IMR-90 (cell line): Measurements from ENCODE around the gene ADAMTS17. TPM values are rescaled to one million over a fixed set of nuclear protein-coding genes. Genes with fewer than 3 reads are reported as not detected.

ENCODE experiments used
- ATAC-seq: fragments of 200-7000 bp; cut with Tn5 transposase; 2 replicates; pipeline ENCODE4 v1.9.1; 2020; ENCODE audit warnings: low read depth, mild to moderate bottlenecking, moderate library complexity
- BruUV-seq: library from RNA; stranded (reverse); fragments of 400-500 nt; replicated peaks from 2 replicates; lab custom pipeline; 2021; lab: Mats Ljungman, UMichigan
- CTCF ChIA-PET: fragments of 300-600 bp; formaldehyde crosslinking; extraction: SDS; loops from one replicate; lab custom pipeline; 2021; ENCODE audit warnings: antibody characterized with exemption; lab: Yijun Ruan, JAX
- POLR2A ChIA-PET: fragments of 300-600 bp; sonication (Branson Sonifier 250); formaldehyde crosslinking; loops from one replicate; lab custom pipeline; 2022; ENCODE audit warnings: antibody characterized with exemption; ENCODE audit not compliant: unreplicated experiment; lab: Charles Lee
- DNase-seq: peaks from one replicate; pipeline ENCODE4 v3.0.0; 2013
- H2AFZ ChIP-seq: replicated peaks from 2 replicates; pipeline ENCODE3; 2013; ENCODE audit warnings: low read length, mild to moderate bottlenecking; ENCODE audit not compliant: poor library complexity
- H2AK5ac ChIP-seq: 2 replicates; pipeline ENCODE4 v1.6.1; 2013; ENCODE audit warnings: low read depth, low read length, inconsistent platforms
- H2AK9ac ChIP-seq: replicated peaks from 2 replicates; pipeline ENCODE3; 2013; ENCODE audit warnings: mild to moderate bottlenecking, low read depth, low read length, moderate library complexity; ENCODE audit not compliant: poor library complexity
- H2BK120ac ChIP-seq: 2 replicates; pipeline ENCODE4 v1.6.1; 2013; ENCODE audit warnings: low read depth, low read length, inconsistent platforms
- H2BK15ac ChIP-seq: 3 replicates; pipeline ENCODE4 v1.6.1; 2013; ENCODE audit warnings: low read depth, low read length, inconsistent platforms
- H2BK20ac ChIP-seq: 2 replicates; pipeline ENCODE4 v1.6.1; 2013; ENCODE audit warnings: low read depth, mild to moderate bottlenecking, inconsistent platforms, low read length, moderate library complexity
- H2BK5ac ChIP-seq: 2 replicates; pipeline ENCODE4 v1.6.1; 2013; ENCODE audit warnings: mild to moderate bottlenecking, low read depth, low read length, inconsistent platforms; ENCODE audit not compliant: poor library complexity, severe bottlenecking
- H3K14ac ChIP-seq: replicated peaks from 2 replicates; pipeline ENCODE4 v1.6.1; 2013; ENCODE audit warnings: low read depth, low read length, inconsistent platforms
- H3K18ac ChIP-seq: 2 replicates; pipeline ENCODE4 v1.6.1; 2013; ENCODE audit warnings: low read depth, low read length, control low read depth
- H3K23ac ChIP-seq: 2 replicates; pipeline ENCODE4 v1.6.1; 2013; ENCODE audit warnings: low read depth, low read length, inconsistent platforms
- H3K27ac ChIP-seq: 2 replicates; pipeline ENCODE4 v1.5.1; 2013; ENCODE audit warnings: mild to moderate bottlenecking, control low read depth, low read length; ENCODE audit not compliant: insufficient read depth
- H3K27me3 ChIP-seq: 2 replicates; pipeline ENCODE4 v1.6.1; 2013; ENCODE audit warnings: low read length; ENCODE audit not compliant: control insufficient read depth, insufficient read depth
- H3K36me3 ChIP-seq: 2 replicates; pipeline ENCODE4 v1.6.1; 2013; ENCODE audit warnings: low read length, mixed read lengths; ENCODE audit not compliant: control insufficient read depth, insufficient read depth
- H3K4ac ChIP-seq: 2 replicates; pipeline ENCODE4 v1.6.1; 2013; ENCODE audit warnings: low read depth, low read length, inconsistent platforms
- H3K4me1 ChIP-seq: 2 replicates; pipeline ENCODE4 v1.6.1; 2013; ENCODE audit warnings: low read length, mixed read lengths; ENCODE audit not compliant: control insufficient read depth, insufficient read depth
- H3K4me2 ChIP-seq: 2 replicates; pipeline ENCODE4 v1.6.1; 2013; ENCODE audit warnings: low read depth, mild to moderate bottlenecking, control low read depth, low read length, moderate library complexity
- H3K4me3 ChIP-seq: 2 replicates; pipeline ENCODE4 v1.5.1; 2013; ENCODE audit warnings: low read depth, mild to moderate bottlenecking, control low read depth, low read length, moderate library complexity; ENCODE audit not compliant: insufficient read depth
- H3K56ac ChIP-seq: 2 replicates; pipeline ENCODE4 v1.6.1; 2013; ENCODE audit warnings: low read length, inconsistent platforms; ENCODE audit not compliant: insufficient read depth; ENCODE audit errors: extremely low read depth
- H3K79me1 ChIP-seq, 2 experiments: 2 replicates each; pipeline ENCODE4 v1.6.1; 2013; ENCODE audit warnings: low read length in 2 of 2, inconsistent platforms in 1 of 2, low read depth in 1 of 2
- H3K9ac ChIP-seq: 2 replicates; pipeline ENCODE4 v1.6.1; 2013; ENCODE audit warnings: low read depth, low read length, control low read depth
- H3K9me1 ChIP-seq: 2 replicates; pipeline ENCODE4 v1.6.1; 2013; ENCODE audit warnings: low read length, inconsistent platforms; ENCODE audit not compliant: insufficient read depth
- H3K9me3 ChIP-seq: 2 replicates; pipeline ENCODE4 v1.6.1; 2013; ENCODE audit warnings: low read length; ENCODE audit not compliant: control insufficient read depth, insufficient read depth
- H4K20me1 ChIP-seq: 2 replicates; pipeline ENCODE4 v1.6.1; 2013; ENCODE audit warnings: low read length, inconsistent platforms; ENCODE audit not compliant: insufficient read depth
- H4K5ac ChIP-seq: 2 replicates; pipeline ENCODE4 v1.6.1; 2013; ENCODE audit warnings: mild to moderate bottlenecking, low read depth, low read length, control low read depth
- H4K8ac ChIP-seq, 2 experiments: 2 replicates each; pipeline ENCODE4 v1.6.1; 2013; ENCODE audit warnings: low read depth in 2 of 2, low read length in 2 of 2, control low read depth in 1 of 2, inconsistent platforms in 1 of 2
- H4K91ac ChIP-seq: 2 replicates; pipeline ENCODE4 v1.6.1; 2013; ENCODE audit warnings: low read depth, low read length, inconsistent platforms; ENCODE audit not compliant: insufficient read depth
- BHLHE40 ChIP-seq: fragments of 150-350 bp; IDR thresholded peaks from 2 replicates; pipeline ENCODE4 v1.6.1; 2016; ENCODE audit warnings: mild to moderate bottlenecking, low read depth, low read length
- CEBPB ChIP-seq: IDR thresholded peaks from 2 replicates; pipeline ENCODE4 v1.6.1; 2012; ENCODE audit warnings: low read depth, low read length, improper control_type of control experiment
- CHD1 ChIP-seq: IDR thresholded peaks from 2 replicates; pipeline ENCODE4 v1.6.1; 2012; ENCODE audit warnings: low read depth, low read length, improper control_type of control experiment
- CTCF ChIP-seq: conservative IDR thresholded peaks from 2 replicates; pipeline ENCODE4 v1.5.1; 2012; ENCODE audit warnings: mild to moderate bottlenecking, low read depth, low read length, improper control_type of control experiment
- FOS ChIP-seq: fragments of 150-350 bp; IDR thresholded peaks from 2 replicates; pipeline ENCODE4 v1.6.1; 2016; ENCODE audit warnings: low read depth, low read length
- MAFK ChIP-seq: IDR thresholded peaks from 2 replicates; pipeline ENCODE4 v1.6.1; 2012; ENCODE audit warnings: low read depth, low read length, improper control_type of control experiment
- MXI1 ChIP-seq: IDR thresholded peaks from 2 replicates; pipeline ENCODE4 v1.6.1; 2012; ENCODE audit warnings: low read depth, mild to moderate bottlenecking, low read length, moderate library complexity, borderline replicate concordance
- NFE2L2 ChIP-seq: fragments of 150-350 bp; IDR thresholded peaks from 2 replicates; pipeline ENCODE4 v1.6.1; 2016; ENCODE audit warnings: low read depth, mild to moderate bottlenecking, low read length
- POLR2A ChIP-seq: IDR thresholded peaks from 2 replicates; pipeline ENCODE4 v1.6.1; 2012; ENCODE audit warnings: mild to moderate bottlenecking, low read depth, low read length
- RAD21 ChIP-seq: IDR thresholded peaks from 2 replicates; pipeline ENCODE4 v1.6.1; 2012; ENCODE audit warnings: low read length, improper control_type of control experiment
- RCOR1 ChIP-seq: IDR thresholded peaks from 2 replicates; pipeline ENCODE4 v1.6.1; 2012; ENCODE audit warnings: mild to moderate bottlenecking, low read length, improper control_type of control experiment; ENCODE audit not compliant: insufficient replicate concordance
- RFX5 ChIP-seq: IDR thresholded peaks from 2 replicates; pipeline ENCODE4 v1.8.0; 2012; ENCODE audit warnings: low read depth, mild to moderate bottlenecking, low read length, moderate library complexity
- USF2 ChIP-seq: fragments of 150-350 bp; IDR thresholded peaks from 2 replicates; pipeline ENCODE4 v1.6.1; 2017; ENCODE audit warnings: mild to moderate bottlenecking, antibody characterized with exemption, low read length, low read depth
- WGBS, 2 experiments: methylation state at CpG; one replicate each; pipeline versions ENCODE4 v1.1.5 to v1.1.7; 2013; ENCODE audit warnings: missing lambda C conversion rate in 2 of 2; ENCODE audit not compliant: insufficient read length in 1 of 2; ENCODE audit errors: extremely low coverage in 2 of 2; 5-methylcytosine and 5-hydroxymethylcytosine counted together
- dilution Hi-C: fragments of 300-500 bp; cut with HindIII; formaldehyde crosslinking; loops from one replicate; pipeline ENCODE4 v1.14.3; 2018; ENCODE audit warnings: low sequenced_read_pairs; ENCODE audit not compliant: unreplicated experiment
- in situ Hi-C: fragments of 300-500 bp; cut with MboI; formaldehyde crosslinking; loops from 3 replicates; pipeline ENCODE4 v1.14.3; 2019; ENCODE audit warnings: low sequenced_read_pairs, inconsistent platforms, mixed read lengths
- intact Hi-C: fragments of 100-400 bp; cut with micrococcal nuclease; formaldehyde crosslinking; loops from 2 replicates; pipeline ENCODE4 v1.10.0; 2022
- polyA plus RNA-seq, 3 experiments: library from polyadenylated mRNA; depleted of rRNA; stranded (reverse); fragments of >200 nt; gene quantifications; 2 replicates each; pipeline ENCODE4 v1.2.3, GENCODE V29; 2012; ENCODE audit warnings: low replicate concordance in 1 of 3
- total RNA-seq: library from RNA; depleted of rRNA; stranded (reverse); fragments of >200 nt; gene quantifications from 2 replicates; pipeline ENCODE4 v1.2.3, GENCODE V29; 2012
- TF ChIP-seq, protein P1 (sequence below): fragments of 150-350 bp; IDR thresholded peaks from 2 replicates; pipeline ENCODE4 v1.6.1; 2016; ENCODE audit warnings: low read depth, mild to moderate bottlenecking, low read length, moderate library complexity, borderline replicate concordance

The ADAMTS17 gene
- total and polyA plus RNA-seq, 2 of the 4 experiments (the other 2 are of a cell fraction): 0.03 TPM; not detected in 1

DNA sequence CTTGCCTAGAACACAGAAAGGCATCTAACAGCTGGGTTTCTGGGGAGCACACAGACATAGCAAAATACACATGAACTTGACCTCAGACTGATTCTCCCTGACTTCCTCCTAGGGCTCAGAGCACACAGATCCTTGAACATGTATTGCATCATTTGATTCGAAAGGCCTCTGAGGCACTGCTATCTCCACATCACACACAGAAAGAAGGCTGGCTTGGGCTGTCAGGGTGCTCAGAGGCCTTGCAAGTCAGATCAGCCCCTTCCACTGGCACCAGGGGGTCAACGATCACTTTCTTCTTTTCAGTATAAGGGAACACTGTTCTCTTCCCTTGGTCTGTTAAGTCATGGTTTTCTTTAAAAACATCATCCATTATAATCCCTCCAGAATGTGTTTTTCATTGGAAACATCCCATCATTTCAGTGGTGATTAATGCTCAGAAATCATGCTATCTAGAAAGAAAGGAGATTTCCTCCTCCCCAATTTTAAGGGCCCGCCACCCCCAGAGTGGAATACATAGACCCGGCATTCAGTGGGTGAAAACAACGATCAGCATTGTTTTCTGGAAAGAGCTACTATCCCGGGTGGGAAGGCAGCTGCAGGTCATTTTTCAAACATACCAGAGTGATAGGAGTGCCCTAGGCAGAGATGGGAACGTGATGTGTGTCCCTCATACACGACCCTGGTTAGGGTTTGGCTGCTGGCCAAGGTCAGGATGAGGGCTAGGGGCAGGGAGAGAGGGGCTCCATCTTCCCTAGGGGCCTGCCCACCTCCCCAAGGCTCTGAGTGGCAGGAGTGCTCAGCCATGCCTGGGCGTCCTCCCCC, 355.3 kb downstream of the ADAMTS17 start:
- DNase-seq (no peak), ATAC-seq (no peak)
- no peak overlapping the region for H4K8ac ChIP-seq
- dilution Hi-C loops (no loop called here), intact Hi-C loops (no loop called here), in situ Hi-C loops (no loop called here)
- H2BK15ac ChIP-seq: no peak overlapping the region
- H3K4me3 ChIP-seq: no peak overlapping the region
- no peak overlapping the region for H3K27ac ChIP-seq
- H2AK5ac ChIP-seq: no peak overlapping the region
- no peak overlapping the region for H2BK20ac ChIP-seq
- ChIA-PET CTCF (no interaction called here), POLR2A (no interaction called here)
- no peak overlapping the region for H3K18ac ChIP-seq
- no peak overlapping the region for H3K4me2 ChIP-seq
- no peak overlapping the region for H3K4ac ChIP-seq
- no peak overlapping the region for H4K91ac ChIP-seq
- H3K79me1 ChIP-seq: no peaks in the 10 kb centered on the region
- H3K4me1 ChIP-seq: no peaks in the 10 kb centered on the region
- H2AFZ ChIP-seq: no peak overlapping the region
- no peaks in the 10 kb centered on the region for H3K27me3 ChIP-seq
- H3K23ac ChIP-seq: no peak overlapping the region
- no peak overlapping the region for H2BK5ac ChIP-seq
- no peak overlapping the region for H2AK9ac ChIP-seq
- no peak overlapping the region for H4K5ac ChIP-seq
- H3K14ac ChIP-seq: no peak overlapping the region
- H3K9ac ChIP-seq: no peak overlapping the region
- no peaks in the 10 kb centered on the region for H3K36me3 ChIP-seq
- no CpG with 5 or more reads among the region's 9 CpGs for WGBS, 2 experiments
- peaks cover 39% of the 10 kb centered on the region for H3K9me3 ChIP-seq
- no TSS peak for BruUV-seq
- no peaks in the 10 kb centered on the region for H4K20me1 ChIP-seq
- H2BK120ac ChIP-seq: no peak overlapping the region
- H3K56ac ChIP-seq: no peak overlapping the region
- TF ChIP-seq RFX5 (no peak), POLR2A (no peak), MAFK (no peak), RCOR1 (no peak), BHLHE40 (no peak), NFE2L2 (no peak), FOS (no peak), CEBPB (no peak), MXI1 (no peak), CTCF (no peak), USF2 (no peak), RAD21 (no peak), CHD1 (no peak)
- TF ChIP-seq, protein P1, sequence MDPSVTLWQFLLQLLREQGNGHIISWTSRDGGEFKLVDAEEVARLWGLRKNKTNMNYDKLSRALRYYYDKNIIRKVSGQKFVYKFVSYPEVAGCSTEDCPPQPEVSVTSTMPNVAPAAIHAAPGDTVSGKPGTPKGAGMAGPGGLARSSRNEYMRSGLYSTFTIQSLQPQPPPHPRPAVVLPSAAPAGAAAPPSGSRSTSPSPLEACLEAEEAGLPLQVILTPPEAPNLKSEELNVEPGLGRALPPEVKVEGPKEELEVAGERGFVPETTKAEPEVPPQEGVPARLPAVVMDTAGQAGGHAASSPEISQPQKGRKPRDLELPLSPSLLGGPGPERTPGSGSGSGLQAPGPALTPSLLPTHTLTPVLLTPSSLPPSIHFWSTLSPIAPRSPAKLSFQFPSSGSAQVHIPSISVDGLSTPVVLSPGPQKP: no peak
- H3K9me1 ChIP-seq: no peaks in the 10 kb centered on the region
